GM12878 (cell line): ENCODE results near the gene ZG16B. TPM values are rescaled to one million over a fixed set of nuclear protein-coding genes. Genes with fewer than 3 reads are reported as not detected.

Source experiments
- ATAC-seq: fragments of 200-7000 bp; cut with Tn5 transposase; 3 replicates; pipeline ENCODE4 v1.9.1; 2020; ENCODE audit warnings: mild to moderate bottlenecking, moderate library complexity
- BruUV-seq: library from RNA; stranded (reverse); fragments of 400-500 nt; replicated peaks from 2 replicates; lab custom pipeline; 2021; lab: Mats Ljungman, UMichigan
- CTCF ChIA-PET: fragments of 300-600 bp; sonication (Branson Sonifier 250); formaldehyde crosslinking; extraction: SDS; loops from one replicate; lab custom pipeline; 2021; ENCODE audit warnings: inconsistent platforms; lab: Yijun Ruan, JAX
- POLR2A ChIA-PET: fragments of 350-600 bp; formaldehyde crosslinking; extraction: SDS; loops from one replicate; lab custom pipeline; 2021; ENCODE audit warnings: inconsistent platforms; lab: Charles Lee
- RAD21 ChIA-PET: fragments of 300-600 bp; sonication (Branson Sonifier 250); formaldehyde crosslinking; loops from one replicate; lab custom pipeline; 2023; ENCODE audit warnings: antibody characterized with exemption; ENCODE audit not compliant: unreplicated experiment; lab: Charles Lee
- SMC1A ChIA-PET: fragments of 300-600 bp; sonication (Branson Sonifier 250); formaldehyde crosslinking; loops from one replicate; lab custom pipeline; 2023; ENCODE audit not compliant: unreplicated experiment, uncharacterized antibody; lab: Charles Lee
- DNase-seq: peaks from one replicate; pipeline ENCODE4 v3.0.0-alpha.2; 2011; ENCODE audit warnings: low read depth, low spot score
- FAIRE-seq: peaks from 3 replicates; lab custom pipeline; 2011; peaks lifted over from hg19 to GRCh38; lab: Jason Lieb, UNC
- H2AFZ ChIP-seq: 2 replicates; pipeline ENCODE4 v1.6.0; 2011; ENCODE audit warnings: low read depth, low read length, control low read depth; ENCODE audit not compliant: control insufficient read depth
- H3K27ac ChIP-seq: 2 replicates; pipeline ENCODE4 v1.5.1; 2011; ENCODE audit warnings: control low read depth; ENCODE audit not compliant: control insufficient read depth, insufficient read depth
- H3K27me3 ChIP-seq, 2 experiments: replicated peaks in 1 of 2; 2 replicates each; pipeline versions ENCODE4 v1.6.0 to v1.6.1; 2011; ENCODE audit warnings: low read length in 1 of 2; ENCODE audit not compliant: control insufficient read depth in 2 of 2, insufficient read depth in 2 of 2
- H3K36me3 ChIP-seq, 2 experiments: 2 replicates each; pipeline ENCODE4 v1.5.1; 2011; ENCODE audit warnings: low read length in 1 of 2; ENCODE audit not compliant: control insufficient read depth in 2 of 2, insufficient read depth in 2 of 2
- H3K4me1 ChIP-seq: 2 replicates; pipeline ENCODE4 v1.6.1; 2011; ENCODE audit warnings: mild to moderate bottlenecking, low read length, moderate library complexity, mixed read lengths; ENCODE audit not compliant: control insufficient read depth, insufficient read depth
- H3K4me2 ChIP-seq: 2 replicates; pipeline ENCODE4 v1.6.0; 2011; ENCODE audit warnings: control low read depth; ENCODE audit not compliant: control insufficient read depth, insufficient read depth
- H3K4me3 ChIP-seq: fragments of 200-600 bp; sonication (generic); 2 replicates; pipeline ENCODE4 v1.5.1; 2016
- H3K79me2 ChIP-seq: 2 replicates; pipeline ENCODE4 v1.6.0; 2011; ENCODE audit warnings: low read length; ENCODE audit not compliant: control insufficient read depth, insufficient read depth
- H3K9ac ChIP-seq: 2 replicates; pipeline ENCODE4 v1.8.0; 2011; ENCODE audit warnings: low read length, control low read depth, mixed read lengths; ENCODE audit not compliant: control insufficient read depth, insufficient read depth
- H3K9me3 ChIP-seq: replicated peaks from 3 replicates; pipeline ENCODE4 v1.5.1; 2011; ENCODE audit warnings: mild to moderate bottlenecking, low read length; ENCODE audit not compliant: control insufficient read depth, insufficient read depth
- H4K20me1 ChIP-seq: 2 replicates; pipeline ENCODE4 v1.6.0; 2011; ENCODE audit not compliant: control insufficient read depth, insufficient read depth
- EZH2 ChIP-seq: IDR thresholded peaks from 2 replicates; pipeline ENCODE4 v1.6.1; 2012; ENCODE audit warnings: low read depth, mild to moderate bottlenecking, control low read depth, inconsistent platforms, low read length, borderline replicate concordance; ENCODE audit not compliant: control insufficient read depth
- HDGF ChIP-seq: fragments of 450-650 bp; IDR thresholded peaks from 2 replicates; pipeline ENCODE4 v1.6.1; 2016; ENCODE audit warnings: antibody characterized with exemption
- MTA2 ChIP-seq: fragments of 450-650 bp; IDR thresholded peaks from 2 replicates; pipeline ENCODE4 v1.6.1; 2016; ENCODE audit warnings: low read depth, mild to moderate bottlenecking, moderate library complexity
- MYC ChIP-seq: IDR thresholded peaks from 2 replicates; pipeline ENCODE4 v1.6.1; 2011; ENCODE audit warnings: mild to moderate bottlenecking, low read length, moderate library complexity, inconsistent platforms; ENCODE audit not compliant: insufficient read depth, insufficient replicate concordance, insufficient read length, severe bottlenecking
- NR2C2 ChIP-seq: IDR thresholded peaks from 2 replicates; pipeline ENCODE4 v1.6.1; 2011; ENCODE audit warnings: borderline replicate concordance, low read depth; ENCODE audit not compliant: control insufficient read depth, insufficient read length
- TCF12 ChIP-seq: IDR thresholded peaks from 2 replicates; pipeline ENCODE4 v1.6.1; 2011; ENCODE audit warnings: low read depth, mild to moderate bottlenecking, low read length
- WGBS: methylation state at CpG from one replicate; pipeline ENCODE4 v1.1.6; 2016; ENCODE audit warnings: low lambda C conversion rate; ENCODE audit not compliant: insufficient replicate concordance, insufficient coverage; ENCODE audit errors: missing lambda C conversion rate; 5-methylcytosine and 5-hydroxymethylcytosine counted together
- in situ Hi-C: fragments of 300-500 bp; cut with MboI; formaldehyde crosslinking; loops from 9 replicates; pipeline ENCODE4 v1.14.3; 2018; ENCODE audit warnings: mixed read lengths
- intact Hi-C: fragments of 100-400 bp; cut with micrococcal nuclease; formaldehyde crosslinking; loops from one replicate; pipeline ENCODE4 v1.14.2; 2022; ENCODE audit not compliant: unreplicated experiment
- polyA plus RNA-seq, 11 experiments: library from polyadenylated mRNA; depleted of rRNA in 4 of 11; unstranded in 6 of 11; stranded (reverse) in 5 of 11; fragments of >200 nt; fragmentation: Nextera tagmentation in 4 of 11; fragmentation: Illumina TruSeq in 1 of 11; extraction: Ambion mirVana in 4 of 11; extraction: Trizol in 1 of 11; gene quantifications; 1 replicate in 1 of 11; 2 replicates in 10 of 11; pipeline versions ENCODE4 v1.2.1 to v1.2.3, GENCODE V29; 2011 to 2016; ENCODE audit warnings: inconsistent platforms in 2 of 11, missing spikeins in 2 of 11, low read depth in 1 of 11
- total RNA-seq, 4 experiments: library from RNA; depleted of rRNA in 3 of 4; stranded (reverse); fragments of >200 nt in 3 of 4; fragmentation: Illumina TruSeq in 1 of 4; extraction: Trizol in 1 of 4; gene quantifications; 2 replicates each; pipeline versions ENCODE4 v1.2.1 to v1.2.3, GENCODE V29; 2013 to 2021
- TF ChIP-seq, protein P1 (sequence below): IDR thresholded peaks from 2 replicates; pipeline ENCODE4 v1.6.1; 2011; ENCODE audit warnings: borderline replicate concordance, low read depth, mild to moderate bottlenecking, moderate library complexity, low read length; ENCODE audit not compliant: insufficient read depth, poor library complexity, severe bottlenecking

ZG16B gene
- total and polyA plus RNA-seq, 10 of the 15 experiments (the other 5 are each of a cell fraction or from before 2014, with no cell fraction given) = 1.00 to 11.6 (median 5.8) TPM

DNA sequence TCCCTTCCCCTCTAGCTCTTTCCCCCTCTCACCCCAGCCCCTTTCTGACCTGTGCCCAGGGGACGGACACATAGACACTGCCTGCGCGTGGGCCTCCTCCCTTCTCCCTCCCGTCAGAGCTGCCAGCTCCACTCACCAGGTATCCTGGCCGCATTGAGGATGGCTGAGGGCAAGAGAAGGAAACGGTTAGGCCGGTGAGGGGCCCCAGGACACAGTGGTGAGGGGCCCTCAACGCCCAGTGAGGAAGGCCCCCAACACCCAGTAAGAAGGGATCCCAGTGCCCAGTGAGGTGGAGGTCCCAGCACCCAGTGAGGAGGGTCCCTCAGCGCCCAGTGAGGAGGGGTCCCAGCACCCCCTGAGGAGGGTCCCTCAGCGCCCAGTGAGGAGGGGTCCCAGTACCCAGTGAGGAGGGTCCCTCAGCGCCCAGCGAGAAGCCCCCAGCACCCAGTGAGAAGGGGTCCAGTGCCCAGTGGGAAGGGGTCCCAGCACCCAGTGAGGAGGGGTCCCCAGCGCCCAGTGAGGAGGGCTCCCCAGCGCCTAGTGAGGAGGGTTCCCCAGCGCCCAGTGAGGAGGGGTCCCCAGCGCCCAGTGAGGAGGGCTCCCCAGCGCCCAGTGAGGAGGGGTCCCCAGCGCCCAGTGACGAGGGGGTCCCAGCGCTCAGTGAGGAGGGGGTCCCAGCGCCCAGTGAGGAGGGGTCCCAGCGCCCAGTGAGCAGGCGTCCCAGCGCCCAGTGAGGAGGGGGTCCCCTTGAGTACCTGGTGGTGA, 26.8 kb downstream of the ZG16B start:
- Histone ChIP-seq H3K4me1 (no peaks in the 10 kb centered on the region), H3K9ac (no peak overlapping the region)
- RAD21 ChIA-PET = no interaction called here
- WGBS = 59% methylated on average over 21 of the region's 24 CpGs
- TF ChIP-seq MTA2 (no peak), TCF12 (no peak), MYC (no peak)
- TF ChIP-seq, all 136 proteins: peak for 0
- Histone ChIP-seq H4K20me1 (no peaks in the 10 kb centered on the region), H3K9me3 (peaks cover 3% of the 10 kb centered on the region; the same call in 2 of the 3 replicates), H3K36me3 (no peaks in the 10 kb centered on the region), H3K79me2 (no peaks in the 10 kb centered on the region), H2AFZ (no peak overlapping the region), H3K27me3 (no peaks in the 10 kb centered on the region; a peak in 1 of 4 replicates), H3K4me2 (no peak overlapping the region), H3K4me3 (no peak overlapping the region), H3K27ac (no peak overlapping the region)
- ChIA-PET POLR2A (no interaction called here), CTCF (interaction anchor here (0.6 kb wide), 1 partner anchor 13 kb away, joined by 3 read pairs; no protein-coding TSS in a partner anchor), SMC1A (no interaction called here)
- no peak for FAIRE-seq
- intact Hi-C loops = loop anchor here (10.0 kb wide), 1 partner anchor 52 kb away; no protein-coding TSS in a partner anchor
- no peak for DNase-seq
- ATAC-seq = no peak
- in situ Hi-C loops = no loop called here
- no TSS peak for BruUV-seq

GRCh38 chr16:2857451-2858244, 27.5 kb downstream of the ZG16B start, which contains the start of gene PRSS22:
Gene PRSS22, minus strand, starts transcription at chr16:2858170. Its CDS starts 66 bp downstream, at chr16:2858104.
- ATAC-seq = no peak; the same call in 2 of the 3 replicates
- CTCF ChIA-PET = no interaction called here
- Histone ChIP-seq H3K4me3 (no peak within 1 kb of the TSS), H3K9ac (no peak within 1 kb of the TSS), H3K79me2 (no peaks in the 10 kb centered on the region), H3K27me3 (no peaks in the 10 kb centered on the region; a peak in 1 of 4 replicates), H4K20me1 (no peaks in the 10 kb centered on the region), H2AFZ (peak within 1 kb of the TSS; percentile 17; the same call in 1 of the 2 replicates), H3K4me2 (no peak within 1 kb of the TSS), H3K27ac (no peak within 1 kb of the TSS), H3K9me3 (peaks cover 3% of the 10 kb centered on the region; the same call in 2 of the 3 replicates), H3K36me3 (no peaks in the 10 kb centered on the region), H3K4me1 (no peaks in the 10 kb centered on the region)
- POLR2A ChIA-PET = no interaction called here
- in situ Hi-C loops (no loop called here), intact Hi-C loops (loop anchor here (10.0 kb wide), 1 partner anchor 53 kb away; no protein-coding TSS in a partner anchor)
- no peak for FAIRE-seq
- no TSS peak for BruUV-seq
- 4% methylated on average over 38 of the region's 42 CpGs for WGBS
- DNase-seq = no peak
- RAD21 ChIA-PET = no interaction called here
- TF ChIP-seq NR2C2 = no peak
- no peak for TF ChIP-seq EZH2
- TF ChIP-seq, protein P1, sequence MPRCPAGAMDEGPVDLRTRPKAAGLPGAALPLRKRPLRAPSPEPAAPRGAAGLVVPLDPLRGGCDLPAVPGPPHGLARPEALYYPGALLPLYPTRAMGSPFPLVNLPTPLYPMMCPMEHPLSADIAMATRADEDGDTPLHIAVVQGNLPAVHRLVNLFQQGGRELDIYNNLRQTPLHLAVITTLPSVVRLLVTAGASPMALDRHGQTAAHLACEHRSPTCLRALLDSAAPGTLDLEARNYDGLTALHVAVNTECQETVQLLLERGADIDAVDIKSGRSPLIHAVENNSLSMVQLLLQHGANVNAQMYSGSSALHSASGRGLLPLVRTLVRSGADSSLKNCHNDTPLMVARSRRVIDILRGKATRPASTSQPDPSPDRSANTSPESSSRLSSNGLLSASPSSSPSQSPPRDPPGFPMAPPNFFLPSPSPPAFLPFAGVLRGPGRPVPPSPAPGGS = no peak
- no peak for TF ChIP-seq HDGF
- SMC1A ChIA-PET = no interaction called here
